ENCODE measurements around the gene COL5A1.

The COL5A1 gene

DNA sequence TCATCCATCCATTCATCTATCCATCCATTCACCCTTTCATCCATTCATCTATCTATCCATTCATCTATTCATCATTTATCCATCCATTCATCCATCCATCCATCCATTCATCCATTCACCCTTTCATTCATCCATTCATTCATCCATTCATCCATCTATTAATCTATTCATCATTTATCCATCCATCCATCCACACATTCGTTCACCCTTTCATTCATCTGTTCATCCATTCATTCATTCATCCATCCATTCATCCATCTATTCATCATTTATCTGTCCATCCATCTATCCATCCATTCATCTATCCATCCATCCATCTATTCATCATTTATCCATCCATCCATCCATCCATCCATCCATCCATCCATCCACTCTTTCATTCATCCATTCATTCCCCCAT is 205.1 kb downstream of the COL5A1 start:
- H3K27ac ChIP-seq (replicated peaks), result no peak overlapping the region
- no peaks in the 10 kb centered on the region for H3K27me3 ChIP-seq (ENCODE audit: insufficient read depth, poor library complexity, severe bottlenecking)
- no peak for DNase-seq (ENCODE audit: low read depth in 1 of 2, low spot score in 1 of 2)
- TF ChIP-seq GABPA (IDR thresholded peaks at IDR 0.05; ENCODE audit: low read depth) (no peak), POLR2AphosphoS5 (IDR thresholded peaks at IDR 0.05; ENCODE audit: low read depth) (no peak), SPI1 (IDR thresholded peaks at IDR 0.05; ENCODE audit: borderline replicate concordance, low read depth) (no peak)
- TF ChIP-seq, protein P1, sequence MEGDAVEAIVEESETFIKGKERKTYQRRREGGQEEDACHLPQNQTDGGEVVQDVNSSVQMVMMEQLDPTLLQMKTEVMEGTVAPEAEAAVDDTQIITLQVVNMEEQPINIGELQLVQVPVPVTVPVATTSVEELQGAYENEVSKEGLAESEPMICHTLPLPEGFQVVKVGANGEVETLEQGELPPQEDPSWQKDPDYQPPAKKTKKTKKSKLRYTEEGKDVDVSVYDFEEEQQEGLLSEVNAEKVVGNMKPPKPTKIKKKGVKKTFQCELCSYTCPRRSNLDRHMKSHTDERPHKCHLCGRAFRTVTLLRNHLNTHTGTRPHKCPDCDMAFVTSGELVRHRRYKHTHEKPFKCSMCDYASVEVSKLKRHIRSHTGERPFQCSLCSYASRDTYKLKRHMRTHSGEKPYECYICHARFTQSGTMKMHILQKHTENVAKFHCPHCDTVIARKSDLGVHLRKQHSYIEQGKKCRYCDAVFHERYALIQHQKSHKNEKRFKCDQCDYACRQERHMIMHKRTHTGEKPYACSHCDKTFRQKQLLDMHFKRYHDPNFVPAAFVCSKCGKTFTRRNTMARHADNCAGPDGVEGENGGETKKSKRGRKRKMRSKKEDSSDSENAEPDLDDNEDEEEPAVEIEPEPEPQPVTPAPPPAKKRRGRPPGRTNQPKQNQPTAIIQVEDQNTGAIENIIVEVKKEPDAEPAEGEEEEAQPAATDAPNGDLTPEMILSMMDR (IDR thresholded peaks at IDR 0.05; ENCODE audit: insufficient read depth, low read length), result no peak
- TF ChIP-seq, protein P2, sequence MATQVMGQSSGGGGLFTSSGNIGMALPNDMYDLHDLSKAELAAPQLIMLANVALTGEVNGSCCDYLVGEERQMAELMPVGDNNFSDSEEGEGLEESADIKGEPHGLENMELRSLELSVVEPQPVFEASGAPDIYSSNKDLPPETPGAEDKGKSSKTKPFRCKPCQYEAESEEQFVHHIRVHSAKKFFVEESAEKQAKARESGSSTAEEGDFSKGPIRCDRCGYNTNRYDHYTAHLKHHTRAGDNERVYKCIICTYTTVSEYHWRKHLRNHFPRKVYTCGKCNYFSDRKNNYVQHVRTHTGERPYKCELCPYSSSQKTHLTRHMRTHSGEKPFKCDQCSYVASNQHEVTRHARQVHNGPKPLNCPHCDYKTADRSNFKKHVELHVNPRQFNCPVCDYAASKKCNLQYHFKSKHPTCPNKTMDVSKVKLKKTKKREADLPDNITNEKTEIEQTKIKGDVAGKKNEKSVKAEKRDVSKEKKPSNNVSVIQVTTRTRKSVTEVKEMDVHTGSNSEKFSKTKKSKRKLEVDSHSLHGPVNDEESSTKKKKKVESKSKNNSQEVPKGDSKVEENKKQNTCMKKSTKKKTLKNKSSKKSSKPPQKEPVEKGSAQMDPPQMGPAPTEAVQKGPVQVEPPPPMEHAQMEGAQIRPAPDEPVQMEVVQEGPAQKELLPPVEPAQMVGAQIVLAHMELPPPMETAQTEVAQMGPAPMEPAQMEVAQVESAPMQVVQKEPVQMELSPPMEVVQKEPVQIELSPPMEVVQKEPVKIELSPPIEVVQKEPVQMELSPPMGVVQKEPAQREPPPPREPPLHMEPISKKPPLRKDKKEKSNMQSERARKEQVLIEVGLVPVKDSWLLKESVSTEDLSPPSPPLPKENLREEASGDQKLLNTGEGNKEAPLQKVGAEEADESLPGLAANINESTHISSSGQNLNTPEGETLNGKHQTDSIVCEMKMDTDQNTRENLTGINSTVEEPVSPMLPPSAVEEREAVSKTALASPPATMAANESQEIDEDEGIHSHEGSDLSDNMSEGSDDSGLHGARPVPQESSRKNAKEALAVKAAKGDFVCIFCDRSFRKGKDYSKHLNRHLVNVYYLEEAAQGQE (IDR thresholded peaks at IDR 0.05; ENCODE audit: insufficient replicate concordance, low read depth), result no peak
- H3K4me3 ChIP-seq (replicated peaks; ENCODE audit: insufficient read depth, low read length), result no peak overlapping the region

DNA sequence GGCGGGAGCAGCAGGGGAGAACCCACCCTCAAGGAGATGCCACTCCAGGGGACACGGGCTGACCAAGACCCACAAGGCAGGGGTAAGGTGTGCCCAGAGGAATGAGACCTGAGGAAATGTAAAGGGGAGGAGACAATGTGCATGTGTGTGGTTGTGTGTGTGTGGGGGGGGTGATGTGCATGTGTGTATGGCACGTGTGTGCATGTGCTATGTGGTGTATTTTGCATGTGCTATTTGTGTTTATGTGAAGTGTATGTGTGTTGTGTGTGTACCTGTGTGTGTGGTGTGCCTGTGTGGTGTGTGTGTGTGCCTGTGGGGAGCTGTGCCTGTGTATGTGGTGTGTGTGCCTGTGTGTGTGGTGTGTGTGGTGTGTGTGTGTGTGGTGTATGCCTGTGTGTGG is 205.5 kb downstream of the COL5A1 start:
- H3K27ac ChIP-seq (replicated peaks), result no peak overlapping the region
- H3K4me3 ChIP-seq (replicated peaks; ENCODE audit: insufficient read depth, low read length), result no peak overlapping the region
- H3K27me3 ChIP-seq (ENCODE audit: insufficient read depth, poor library complexity, severe bottlenecking), result no peaks in the 10 kb centered on the region
- no peak for DNase-seq (ENCODE audit: low read depth in 1 of 2, low spot score in 1 of 2)
- TF ChIP-seq POLR2AphosphoS5 (IDR thresholded peaks at IDR 0.05; ENCODE audit: low read depth), result no peak

DNA sequence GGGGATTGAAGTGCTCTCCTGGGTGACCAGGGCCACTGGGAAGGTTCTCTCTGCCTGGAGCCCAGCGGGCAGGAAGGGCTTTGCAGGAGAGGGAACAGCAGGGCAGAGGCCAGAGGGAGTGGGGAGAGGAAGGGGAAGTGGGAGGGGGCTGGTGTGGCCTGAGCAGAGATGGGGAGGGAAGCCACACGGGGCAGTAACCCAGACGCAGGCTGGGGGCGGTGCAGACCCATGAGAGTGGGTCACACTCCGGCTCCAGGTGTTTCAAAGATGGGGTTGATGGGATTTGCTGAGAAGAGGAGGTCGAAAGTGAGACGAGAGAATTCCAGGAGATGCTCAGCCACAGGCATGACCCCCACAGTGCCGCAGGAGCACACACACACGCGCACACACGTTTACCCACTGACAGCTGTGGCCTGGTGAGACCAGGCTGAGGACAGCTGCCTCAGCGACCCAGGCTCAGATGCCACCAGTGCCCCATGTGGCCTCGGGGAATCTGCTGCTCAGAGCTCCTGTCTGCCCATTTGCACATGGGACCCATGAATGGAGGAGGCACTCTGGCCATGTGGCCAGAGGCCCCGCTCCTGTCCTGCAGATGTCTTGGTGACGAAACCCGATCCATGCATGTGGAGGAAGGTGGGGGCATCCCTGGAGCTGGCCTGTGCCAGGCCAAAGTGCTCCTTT is 206.3 kb downstream of the COL5A1 start:
- DNase-seq (ENCODE audit: low read depth in 1 of 2, low spot score in 1 of 2), result no peak
- Histone ChIP-seq H3K4me3 (replicated peaks; ENCODE audit: insufficient read depth, low read length) (no peak overlapping the region), H3K27ac (replicated peaks) (no peak overlapping the region), H3K27me3 (ENCODE audit: insufficient read depth, poor library complexity, severe bottlenecking) (no peaks in the 10 kb centered on the region)
- TF ChIP-seq POLR2AphosphoS5 (IDR thresholded peaks at IDR 0.05; ENCODE audit: low read depth) (no peak), GABPA (IDR thresholded peaks at IDR 0.05; ENCODE audit: low read depth) (no peak), SPI1 (IDR thresholded peaks at IDR 0.05; ENCODE audit: borderline replicate concordance, low read depth) (no peak)
- TF ChIP-seq, protein P2 (IDR thresholded peaks at IDR 0.05; ENCODE audit: insufficient replicate concordance, low read depth), result no peak
- TF ChIP-seq, protein P1 (IDR thresholded peaks at IDR 0.05; ENCODE audit: insufficient read depth, low read length), result no peak

DNA sequence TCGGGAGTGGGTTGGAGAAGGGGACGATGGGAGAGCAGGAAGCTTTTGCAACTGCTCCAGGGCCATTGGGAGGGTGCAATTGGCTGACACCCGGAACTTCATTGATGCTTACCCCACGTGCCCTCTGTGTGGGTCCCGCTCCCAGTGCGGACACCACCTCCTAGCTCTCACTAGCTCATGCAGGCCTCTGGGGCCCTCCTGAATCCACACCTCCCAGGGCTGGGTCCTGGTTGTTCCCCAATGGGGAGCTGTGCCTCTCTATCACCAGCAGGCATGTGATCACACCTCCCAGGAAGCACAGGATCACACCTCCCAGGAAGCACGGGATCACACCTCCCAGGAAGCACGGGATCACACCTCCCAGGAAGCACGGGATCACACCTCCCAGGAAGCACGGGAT is 206.9 kb downstream of the COL5A1 start:
- DNase-seq (ENCODE audit: low read depth in 1 of 2, low spot score in 1 of 2), result no peak
- no peak overlapping the region for H3K27ac ChIP-seq (replicated peaks)
- TF ChIP-seq POLR2AphosphoS5 (IDR thresholded peaks at IDR 0.05; ENCODE audit: low read depth) (no peak), SPI1 (IDR thresholded peaks at IDR 0.05; ENCODE audit: borderline replicate concordance, low read depth) (no peak), GABPA (IDR thresholded peaks at IDR 0.05; ENCODE audit: low read depth) (no peak)
- TF ChIP-seq, protein P2 (IDR thresholded peaks at IDR 0.05; ENCODE audit: insufficient replicate concordance, low read depth), result no peak
- TF ChIP-seq, protein P1 (IDR thresholded peaks at IDR 0.05; ENCODE audit: insufficient read depth, low read length), result no peak
- no peaks in the 10 kb centered on the region for H3K27me3 ChIP-seq (ENCODE audit: insufficient read depth, poor library complexity, severe bottlenecking)
- no peak overlapping the region for H3K4me3 ChIP-seq (replicated peaks; ENCODE audit: insufficient read depth, low read length)

Data from HL-60 (cell line).